WTC11 (cell line): ENCODE measurements around the gene GJD4. TPM values are rescaled to one million over a fixed set of nuclear protein-coding genes. Genes with fewer than 3 reads are reported as not detected.

ENCODE experiments used
- ATAC-seq: fragments of 200-7000 bp; cut with Tn5 transposase; 2 replicates; pipeline ENCODE4 v1.10.0; 2021; ENCODE audit warnings: mild to moderate bottlenecking, moderate library complexity
- CTCF ChIA-PET: fragments of 300-600 bp; sonication (Branson Sonifier 250); formaldehyde crosslinking; loops from one replicate; lab custom pipeline; 2021; ENCODE audit warnings: antibody characterized with exemption; lab: Charles Lee
- POLR2A ChIA-PET: fragments of 350-600 bp; sonication (Branson Sonifier 250); formaldehyde crosslinking; loops from one replicate; lab custom pipeline; 2021; ENCODE audit warnings: antibody characterized with exemption; lab: Charles Lee
- DNase-seq: peaks from one replicate; pipeline ENCODE4 v3.0.0; 2021; ENCODE audit warnings: low spot score
- H3K27ac Mint-ChIP-seq: 2 replicates; pipeline ENCODE4 v1.8.0; 2021; ENCODE audit warnings: mixed read lengths
- H3K27me3 Mint-ChIP-seq: 2 replicates; pipeline ENCODE4 v1.8.0; 2021; ENCODE audit warnings: low read depth, mild to moderate bottlenecking, moderate library complexity, mixed read lengths
- H3K36me3 Mint-ChIP-seq: 2 replicates; pipeline ENCODE4 v1.8.0; 2021; ENCODE audit warnings: mixed read lengths
- H3K4me1 Mint-ChIP-seq: 2 replicates; pipeline ENCODE4 v1.8.0; 2022; ENCODE audit warnings: mixed read lengths
- H3K4me3 Mint-ChIP-seq: 2 replicates; pipeline ENCODE4 v1.8.0; 2021; ENCODE audit warnings: mild to moderate bottlenecking, moderate library complexity, mixed read lengths
- H3K9me3 Mint-ChIP-seq: 2 replicates; pipeline ENCODE4 v1.8.0; 2021; ENCODE audit warnings: mixed read lengths
- CBFB ChIP-seq: sonication (generic); formaldehyde crosslinking; IDR thresholded peaks from 2 replicates; pipeline ENCODE4 v1.8.1; 2022; ENCODE audit warnings: mild to moderate bottlenecking, low read depth, missing genetic modification reagents
- NR1H2 ChIP-seq: sonication (generic); formaldehyde crosslinking; IDR thresholded peaks from 2 replicates; pipeline ENCODE4 v1.9.0; 2021; ENCODE audit warnings: mild to moderate bottlenecking, moderate library complexity, missing genetic modification reagents
- RELA ChIP-seq: sonication (generic); formaldehyde crosslinking; IDR thresholded peaks from 2 replicates; pipeline ENCODE4 v1.8.1; 2022; ENCODE audit warnings: missing genetic modification reagents, mild to moderate bottlenecking, borderline replicate concordance
- SOX15 ChIP-seq: fragments of 250-450 bp; sonication (Bioruptor Pico); IDR thresholded peaks from 2 replicates; pipeline ENCODE4 v1.9.0; 2021; ENCODE audit warnings: mild to moderate bottlenecking
- TCF7 ChIP-seq: sonication (generic); formaldehyde crosslinking; IDR thresholded peaks from 2 replicates; pipeline ENCODE4 v1.8.0; 2022; ENCODE audit warnings: mild to moderate bottlenecking, low read depth, missing genetic modification reagents, moderate library complexity
- ZNF416 ChIP-seq: fragments of 250-450 bp; sonication (Bioruptor Pico); IDR thresholded peaks from 2 replicates; pipeline ENCODE4 v1.9.0; 2021; ENCODE audit warnings: mild to moderate bottlenecking, inconsistent platforms
- total RNA-seq: library from RNA; stranded (reverse); gene quantifications from 3 replicates; pipeline ENCODE4 v1.2.3, GENCODE V29; 2021
- TF ChIP-seq, protein P1 (sequence below): sonication (generic); formaldehyde crosslinking; IDR thresholded peaks from 2 replicates; pipeline ENCODE4 v1.8.0; 2022; ENCODE audit warnings: mild to moderate bottlenecking, missing genetic modification reagents
- TF ChIP-seq, protein P2 (sequence below): sonication (generic); formaldehyde crosslinking; IDR thresholded peaks from 2 replicates; pipeline ENCODE4 v1.8.0; 2022; ENCODE audit warnings: mild to moderate bottlenecking, missing genetic modification reagents
- TF ChIP-seq, protein P3 (sequence below): sonication (generic); formaldehyde crosslinking; IDR thresholded peaks from 2 replicates; pipeline ENCODE4 v1.8.0; 2023; ENCODE audit warnings: missing genetic modification reagents, mild to moderate bottlenecking, borderline replicate concordance
- TF ChIP-seq, protein P4 (sequence below): sonication (generic); formaldehyde crosslinking; IDR thresholded peaks from 2 replicates; pipeline ENCODE4 v1.8.1; 2023; ENCODE audit warnings: mild to moderate bottlenecking, moderate library complexity, missing genetic modification reagents
- TF ChIP-seq, protein P5 (sequence below): fragments of 200-600 bp; IDR thresholded peaks from 2 replicates; pipeline ENCODE4 v1.8.0; 2022; ENCODE audit warnings: antibody characterized with exemption
- TF ChIP-seq, protein P6 (sequence below): fragments of 250-450 bp; sonication (Bioruptor Pico); IDR thresholded peaks from 2 replicates; pipeline ENCODE4 v1.9.0; 2021; ENCODE audit warnings: moderate library complexity, mild to moderate bottlenecking, inconsistent platforms, borderline replicate concordance
- TF ChIP-seq, protein P7 (sequence below): sonication (generic); formaldehyde crosslinking; IDR thresholded peaks from 2 replicates; pipeline ENCODE4 v1.8.0; 2022; ENCODE audit warnings: mild to moderate bottlenecking, missing genetic modification reagents
- TF ChIP-seq, protein P8 (sequence below): sonication (generic); formaldehyde crosslinking; IDR thresholded peaks from 2 replicates; pipeline ENCODE4 v1.8.0; 2022; ENCODE audit warnings: missing genetic modification reagents

Gene GJD4
- total RNA-seq, 1 experiment from 2014 or later: not detected

DNA sequence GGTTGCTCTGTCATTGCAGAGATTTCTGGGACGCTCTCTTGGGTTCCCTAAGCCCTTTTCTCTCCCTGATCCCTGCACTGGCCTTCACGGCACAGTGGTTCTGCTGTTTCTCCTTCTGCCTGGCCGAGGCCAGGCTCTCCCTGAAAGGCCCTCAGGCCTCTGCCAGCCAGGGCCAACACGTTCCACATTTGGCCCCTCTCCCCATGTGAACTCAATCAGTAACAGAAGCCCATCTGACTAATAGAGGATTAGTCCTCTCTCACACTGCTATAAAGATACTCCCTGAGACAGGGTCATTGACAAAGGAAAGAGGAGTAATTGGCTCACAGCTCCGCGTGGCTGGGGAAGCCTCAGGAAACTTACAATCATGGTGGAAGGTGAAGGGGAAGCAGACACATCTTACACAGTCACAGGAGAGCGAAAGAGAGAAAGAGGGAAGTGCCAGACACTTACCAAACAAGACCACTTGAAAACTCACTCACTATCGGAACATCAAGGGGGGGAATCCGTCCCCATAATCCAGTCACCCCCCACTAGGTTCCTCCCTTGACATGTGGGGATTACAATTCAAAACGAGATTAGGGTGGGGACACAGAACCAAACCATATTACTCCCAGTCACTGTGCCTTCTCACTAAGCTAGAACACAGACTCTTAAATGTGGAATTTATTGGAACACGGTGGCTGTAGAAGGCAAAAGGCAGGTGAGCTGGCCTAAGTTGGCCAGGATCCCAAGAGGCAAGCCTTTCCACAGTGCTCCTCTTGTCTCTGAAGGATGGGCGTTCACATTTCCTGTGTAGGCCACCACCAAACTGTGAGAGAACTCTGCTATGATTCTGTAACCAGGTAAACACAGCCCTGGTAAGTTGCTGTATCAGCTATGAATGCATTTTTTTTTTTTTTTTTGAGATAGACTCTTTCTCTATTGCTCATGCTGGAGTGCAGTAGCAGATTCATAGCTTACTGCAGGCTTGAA lies 28.2 kb downstream of the GJD4 start (continued):
- no peak for TF ChIP-seq TCF7

DNA sequence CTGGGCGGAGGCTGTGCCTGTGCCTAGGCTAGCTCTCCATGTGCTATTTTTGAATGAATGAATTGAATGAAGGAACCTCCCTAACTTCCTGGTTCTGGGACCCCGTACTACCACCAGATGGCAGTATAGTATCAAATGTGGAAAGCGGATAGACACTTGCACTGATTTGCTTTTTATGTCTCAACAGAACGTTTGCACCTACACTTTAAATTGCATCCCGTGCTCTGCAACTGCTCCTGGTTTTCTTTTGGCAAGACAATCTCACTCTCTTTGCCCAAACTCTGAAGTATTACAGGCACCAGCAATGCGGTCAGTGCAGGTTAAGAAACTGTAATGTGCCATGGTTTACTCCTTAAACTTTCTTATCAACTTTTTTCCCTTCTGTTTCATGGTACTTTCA lies 30.4 kb downstream of the GJD4 start:
- TF ChIP-seq, protein P1, sequence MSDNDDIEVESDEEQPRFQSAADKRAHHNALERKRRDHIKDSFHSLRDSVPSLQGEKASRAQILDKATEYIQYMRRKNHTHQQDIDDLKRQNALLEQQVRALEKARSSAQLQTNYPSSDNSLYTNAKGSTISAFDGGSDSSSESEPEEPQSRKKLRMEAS (CRISPR knock-in tag): peak; percentile 33; the same call in 1 of the 2 replicates
- TF ChIP-seq, protein P2, sequence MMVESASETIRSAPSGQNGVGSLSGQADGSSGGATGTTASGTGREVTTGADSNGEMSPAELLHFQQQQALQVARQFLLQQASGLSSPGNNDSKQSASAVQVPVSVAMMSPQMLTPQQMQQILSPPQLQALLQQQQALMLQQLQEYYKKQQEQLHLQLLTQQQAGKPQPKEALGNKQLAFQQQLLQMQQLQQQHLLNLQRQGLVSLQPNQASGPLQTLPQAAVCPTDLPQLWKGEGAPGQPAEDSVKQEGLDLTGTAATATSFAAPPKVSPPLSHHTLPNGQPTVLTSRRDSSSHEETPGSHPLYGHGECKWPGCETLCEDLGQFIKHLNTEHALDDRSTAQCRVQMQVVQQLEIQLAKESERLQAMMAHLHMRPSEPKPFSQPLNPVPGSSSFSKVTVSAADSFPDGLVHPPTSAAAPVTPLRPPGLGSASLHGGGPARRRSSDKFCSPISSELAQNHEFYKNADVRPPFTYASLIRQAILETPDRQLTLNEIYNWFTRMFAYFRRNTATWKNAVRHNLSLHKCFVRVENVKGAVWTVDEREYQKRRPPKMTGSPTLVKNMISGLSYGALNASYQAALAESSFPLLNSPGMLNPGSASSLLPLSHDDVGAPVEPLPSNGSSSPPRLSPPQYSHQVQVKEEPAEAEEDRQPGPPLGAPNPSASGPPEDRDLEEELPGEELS (CRISPR knock-in tag): no peak
- TF ChIP-seq, protein P3, sequence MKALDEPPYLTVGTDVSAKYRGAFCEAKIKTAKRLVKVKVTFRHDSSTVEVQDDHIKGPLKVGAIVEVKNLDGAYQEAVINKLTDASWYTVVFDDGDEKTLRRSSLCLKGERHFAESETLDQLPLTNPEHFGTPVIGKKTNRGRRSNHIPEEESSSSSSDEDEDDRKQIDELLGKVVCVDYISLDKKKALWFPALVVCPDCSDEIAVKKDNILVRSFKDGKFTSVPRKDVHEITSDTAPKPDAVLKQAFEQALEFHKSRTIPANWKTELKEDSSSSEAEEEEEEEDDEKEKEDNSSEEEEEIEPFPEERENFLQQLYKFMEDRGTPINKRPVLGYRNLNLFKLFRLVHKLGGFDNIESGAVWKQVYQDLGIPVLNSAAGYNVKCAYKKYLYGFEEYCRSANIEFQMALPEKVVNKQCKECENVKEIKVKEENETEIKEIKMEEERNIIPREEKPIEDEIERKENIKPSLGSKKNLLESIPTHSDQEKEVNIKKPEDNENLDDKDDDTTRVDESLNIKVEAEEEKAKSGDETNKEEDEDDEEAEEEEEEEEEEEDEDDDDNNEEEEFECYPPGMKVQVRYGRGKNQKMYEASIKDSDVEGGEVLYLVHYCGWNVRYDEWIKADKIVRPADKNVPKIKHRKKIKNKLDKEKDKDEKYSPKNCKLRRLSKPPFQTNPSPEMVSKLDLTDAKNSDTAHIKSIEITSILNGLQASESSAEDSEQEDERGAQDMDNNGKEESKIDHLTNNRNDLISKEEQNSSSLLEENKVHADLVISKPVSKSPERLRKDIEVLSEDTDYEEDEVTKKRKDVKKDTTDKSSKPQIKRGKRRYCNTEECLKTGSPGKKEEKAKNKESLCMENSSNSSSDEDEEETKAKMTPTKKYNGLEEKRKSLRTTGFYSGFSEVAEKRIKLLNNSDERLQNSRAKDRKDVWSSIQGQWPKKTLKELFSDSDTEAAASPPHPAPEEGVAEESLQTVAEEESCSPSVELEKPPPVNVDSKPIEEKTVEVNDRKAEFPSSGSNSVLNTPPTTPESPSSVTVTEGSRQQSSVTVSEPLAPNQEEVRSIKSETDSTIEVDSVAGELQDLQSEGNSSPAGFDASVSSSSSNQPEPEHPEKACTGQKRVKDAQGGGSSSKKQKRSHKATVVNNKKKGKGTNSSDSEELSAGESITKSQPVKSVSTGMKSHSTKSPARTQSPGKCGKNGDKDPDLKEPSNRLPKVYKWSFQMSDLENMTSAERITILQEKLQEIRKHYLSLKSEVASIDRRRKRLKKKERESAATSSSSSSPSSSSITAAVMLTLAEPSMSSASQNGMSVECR (CRISPR knock-in tag): no peak
- no peak for TF ChIP-seq CBFB
- TF ChIP-seq, protein P4, sequence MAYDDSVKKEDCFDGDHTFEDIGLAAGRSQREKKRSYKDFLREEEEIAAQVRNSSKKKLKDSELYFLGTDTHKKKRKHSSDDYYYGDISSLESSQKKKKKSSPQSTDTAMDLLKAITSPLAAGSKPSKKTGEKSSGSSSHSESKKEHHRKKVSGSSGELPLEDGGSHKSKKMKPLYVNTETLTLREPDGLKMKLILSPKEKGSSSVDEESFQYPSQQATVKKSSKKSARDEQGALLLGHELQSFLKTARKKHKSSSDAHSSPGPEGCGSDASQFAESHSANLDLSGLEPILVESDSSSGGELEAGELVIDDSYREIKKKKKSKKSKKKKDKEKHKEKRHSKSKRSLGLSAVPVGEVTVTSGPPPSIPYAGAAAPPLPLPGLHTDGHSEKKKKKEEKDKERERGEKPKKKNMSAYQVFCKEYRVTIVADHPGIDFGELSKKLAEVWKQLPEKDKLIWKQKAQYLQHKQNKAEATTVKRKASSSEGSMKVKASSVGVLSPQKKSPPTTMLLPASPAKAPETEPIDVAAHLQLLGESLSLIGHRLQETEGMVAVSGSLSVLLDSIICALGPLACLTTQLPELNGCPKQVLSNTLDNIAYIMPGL (CRISPR knock-in tag): no peak
- TF ChIP-seq, protein P5, sequence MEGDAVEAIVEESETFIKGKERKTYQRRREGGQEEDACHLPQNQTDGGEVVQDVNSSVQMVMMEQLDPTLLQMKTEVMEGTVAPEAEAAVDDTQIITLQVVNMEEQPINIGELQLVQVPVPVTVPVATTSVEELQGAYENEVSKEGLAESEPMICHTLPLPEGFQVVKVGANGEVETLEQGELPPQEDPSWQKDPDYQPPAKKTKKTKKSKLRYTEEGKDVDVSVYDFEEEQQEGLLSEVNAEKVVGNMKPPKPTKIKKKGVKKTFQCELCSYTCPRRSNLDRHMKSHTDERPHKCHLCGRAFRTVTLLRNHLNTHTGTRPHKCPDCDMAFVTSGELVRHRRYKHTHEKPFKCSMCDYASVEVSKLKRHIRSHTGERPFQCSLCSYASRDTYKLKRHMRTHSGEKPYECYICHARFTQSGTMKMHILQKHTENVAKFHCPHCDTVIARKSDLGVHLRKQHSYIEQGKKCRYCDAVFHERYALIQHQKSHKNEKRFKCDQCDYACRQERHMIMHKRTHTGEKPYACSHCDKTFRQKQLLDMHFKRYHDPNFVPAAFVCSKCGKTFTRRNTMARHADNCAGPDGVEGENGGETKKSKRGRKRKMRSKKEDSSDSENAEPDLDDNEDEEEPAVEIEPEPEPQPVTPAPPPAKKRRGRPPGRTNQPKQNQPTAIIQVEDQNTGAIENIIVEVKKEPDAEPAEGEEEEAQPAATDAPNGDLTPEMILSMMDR: peak; percentile 80
- TF ChIP-seq, all 79 proteins: peak for 2
- no peak for ATAC-seq
- POLR2A ChIA-PET: interaction anchor here (0.5 kb wide), 1 partner anchor 85 kb away, joined by 3 read pairs; no protein-coding TSS in a partner anchor

DNA sequence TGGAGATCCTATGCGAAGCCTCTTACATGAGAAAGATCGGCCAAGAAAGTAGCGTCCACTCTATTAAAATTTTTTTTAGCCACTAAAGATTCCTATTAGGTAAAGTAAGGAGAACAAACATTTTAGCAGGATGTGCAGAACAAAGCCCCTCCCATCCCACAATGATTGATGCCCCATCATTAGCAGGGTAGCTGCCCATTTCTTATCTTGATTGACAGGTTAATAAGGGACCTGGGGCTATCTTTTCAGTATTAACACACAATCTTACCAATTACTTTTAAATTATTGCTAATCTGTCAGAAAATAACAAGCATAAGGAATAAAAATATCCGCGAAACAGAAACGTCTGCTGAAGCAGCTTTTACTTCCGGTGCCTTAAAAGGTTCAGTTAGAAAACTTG lies 31.8 kb downstream of the GJD4 start:
- POLR2A ChIA-PET: no interaction called here
- Mint-ChIP-seq H3K27me3 (peaks cover 21% of the 10 kb centered on the region), H3K4me3 (peak overlapping the region; percentile 65), H3K27ac (no peak overlapping the region), H3K36me3 (no peaks in the 10 kb centered on the region), H3K4me1 (peaks cover 45% of the 10 kb centered on the region), H3K9me3 (no peaks in the 10 kb centered on the region)
- no peak for DNase-seq
- CTCF ChIA-PET: interaction anchor here (0.9 to 4.0 kb wide), 15 partner anchors 23 to 1244 kb away, joined by 3 to 50 read pairs (median 6); no protein-coding TSS in a partner anchor
- ATAC-seq: no peak
- TF ChIP-seq ZNF416 (no peak), SOX15 (CRISPR knock-in tag) (no peak), RELA (CRISPR knock-in tag) (no peak), NR1H2 (CRISPR knock-in tag) (no peak)
- TF ChIP-seq, protein P6, sequence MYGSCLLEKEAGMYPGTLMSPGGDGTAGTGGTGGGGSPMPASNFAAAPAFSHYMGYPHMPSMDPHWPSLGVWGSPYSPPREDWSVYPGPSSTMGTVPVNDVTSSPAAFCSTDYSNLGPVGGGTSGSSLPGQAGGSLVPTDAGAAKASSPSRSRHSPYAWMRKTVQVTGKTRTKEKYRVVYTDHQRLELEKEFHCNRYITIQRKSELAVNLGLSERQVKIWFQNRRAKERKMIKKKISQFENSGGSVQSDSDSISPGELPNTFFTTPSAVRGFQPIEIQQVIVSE (CRISPR knock-in tag): no peak
- TF ChIP-seq, protein P7, sequence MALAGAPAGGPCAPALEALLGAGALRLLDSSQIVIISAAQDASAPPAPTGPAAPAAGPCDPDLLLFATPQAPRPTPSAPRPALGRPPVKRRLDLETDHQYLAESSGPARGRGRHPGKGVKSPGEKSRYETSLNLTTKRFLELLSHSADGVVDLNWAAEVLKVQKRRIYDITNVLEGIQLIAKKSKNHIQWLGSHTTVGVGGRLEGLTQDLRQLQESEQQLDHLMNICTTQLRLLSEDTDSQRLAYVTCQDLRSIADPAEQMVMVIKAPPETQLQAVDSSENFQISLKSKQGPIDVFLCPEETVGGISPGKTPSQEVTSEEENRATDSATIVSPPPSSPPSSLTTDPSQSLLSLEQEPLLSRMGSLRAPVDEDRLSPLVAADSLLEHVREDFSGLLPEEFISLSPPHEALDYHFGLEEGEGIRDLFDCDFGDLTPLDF (CRISPR knock-in tag): no peak
- TF ChIP-seq, protein P8, sequence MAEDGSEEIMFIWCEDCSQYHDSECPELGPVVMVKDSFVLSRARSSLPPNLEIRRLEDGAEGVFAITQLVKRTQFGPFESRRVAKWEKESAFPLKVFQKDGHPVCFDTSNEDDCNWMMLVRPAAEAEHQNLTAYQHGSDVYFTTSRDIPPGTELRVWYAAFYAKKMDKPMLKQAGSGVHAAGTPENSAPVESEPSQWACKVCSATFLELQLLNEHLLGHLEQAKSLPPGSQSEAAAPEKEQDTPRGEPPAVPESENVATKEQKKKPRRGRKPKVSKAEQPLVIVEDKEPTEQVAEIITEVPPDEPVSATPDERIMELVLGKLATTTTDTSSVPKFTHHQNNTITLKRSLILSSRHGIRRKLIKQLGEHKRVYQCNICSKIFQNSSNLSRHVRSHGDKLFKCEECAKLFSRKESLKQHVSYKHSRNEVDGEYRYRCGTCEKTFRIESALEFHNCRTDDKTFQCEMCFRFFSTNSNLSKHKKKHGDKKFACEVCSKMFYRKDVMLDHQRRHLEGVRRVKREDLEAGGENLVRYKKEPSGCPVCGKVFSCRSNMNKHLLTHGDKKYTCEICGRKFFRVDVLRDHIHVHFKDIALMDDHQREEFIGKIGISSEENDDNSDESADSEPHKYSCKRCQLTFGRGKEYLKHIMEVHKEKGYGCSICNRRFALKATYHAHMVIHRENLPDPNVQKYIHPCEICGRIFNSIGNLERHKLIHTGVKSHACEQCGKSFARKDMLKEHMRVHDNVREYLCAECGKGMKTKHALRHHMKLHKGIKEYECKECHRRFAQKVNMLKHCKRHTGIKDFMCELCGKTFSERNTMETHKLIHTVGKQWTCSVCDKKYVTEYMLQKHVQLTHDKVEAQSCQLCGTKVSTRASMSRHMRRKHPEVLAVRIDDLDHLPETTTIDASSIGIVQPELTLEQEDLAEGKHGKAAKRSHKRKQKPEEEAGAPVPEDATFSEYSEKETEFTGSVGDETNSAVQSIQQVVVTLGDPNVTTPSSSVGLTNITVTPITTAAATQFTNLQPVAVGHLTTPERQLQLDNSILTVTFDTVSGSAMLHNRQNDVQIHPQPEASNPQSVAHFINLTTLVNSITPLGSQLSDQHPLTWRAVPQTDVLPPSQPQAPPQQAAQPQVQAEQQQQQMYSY (CRISPR knock-in tag): no peak

More for the DNA sequence above, 30.4 kb downstream of the GJD4 start:
- H3K27me3 Mint-ChIP-seq: peaks cover 19% of the 10 kb centered on the region
- DNase-seq: peak; percentile 20
- CTCF ChIA-PET: interaction anchor here (0.6 to 4.0 kb wide), 37 partner anchors 11 to 1245 kb away, joined by 3 to 50 read pairs (median 4); no protein-coding TSS in a partner anchor
- no peak overlapping the region for H3K27ac Mint-ChIP-seq
- no peak overlapping the region for H3K4me3 Mint-ChIP-seq
- no peaks in the 10 kb centered on the region for H3K9me3 Mint-ChIP-seq
- H3K4me1 Mint-ChIP-seq: peaks cover 45% of the 10 kb centered on the region
- no peaks in the 10 kb centered on the region for H3K36me3 Mint-ChIP-seq
